ENCODE results near the gene EFHC1. TPM values are rescaled to one million over a fixed set of nuclear protein-coding genes. Genes with fewer than 3 reads are reported as not detected.
A peak's percentile ranks its signal among the peaks of the same experiment; 100 is the strongest.

EFHC1 gene
- total RNA-seq, 1 experiment from 2014 or later = 13.2 TPM

GRCh38 chr6:52554684-52555280 lies 134.6 kb downstream of the EFHC1 start:
- H2BK12ac ChIP-seq (ENCODE audit: insufficient read length, low read depth, low read length) = no peak overlapping the region
- DNase-seq = no peak
- H3K27me3 ChIP-seq (ENCODE audit: insufficient read depth, low read length) = no peaks in the 10 kb centered on the region
- H4K5ac ChIP-seq (ENCODE audit: insufficient read length, low read depth, low read length) = no peak overlapping the region
- no peak overlapping the region for H2BK5ac ChIP-seq (ENCODE audit: insufficient read length, low read length)
- no peaks in the 10 kb centered on the region for H3K27me3 Mint-ChIP-seq (ENCODE audit: low read depth)
- no peak overlapping the region for H3K4ac ChIP-seq (ENCODE audit: low read depth, low read length)
- no CpG with 5 or more reads among the region's 6 CpGs for WGBS (ENCODE audit: extremely low coverage, insufficient read length, low lambda C conversion rate)
- no peak overlapping the region for H3K56ac ChIP-seq (ENCODE audit: insufficient read length, low read depth, low read length)
- no peaks in the 10 kb centered on the region; the same call in 1 of the 2 replicates for H3K79me2 ChIP-seq (ENCODE audit: insufficient read depth, low read length)
- no peaks in the 10 kb centered on the region for H4K20me1 ChIP-seq (ENCODE audit: control insufficient read depth, insufficient read depth, insufficient read length)
- no peak for TF ChIP-seq CTCF (conservative IDR thresholded peaks at IDR 0.05)
- no peaks in the 10 kb centered on the region for H3K36me3 Mint-ChIP-seq (ENCODE audit: insufficient read depth in 1 of 3, low read depth in 3 of 3)
- no peak overlapping the region for H3T11ph ChIP-seq (ENCODE audit: low read length)
- H3K23ac ChIP-seq (ENCODE audit: insufficient read length, low read depth, low read length) = no peak overlapping the region
- no peak overlapping the region for H4K91ac ChIP-seq (ENCODE audit: insufficient read length, low read depth, low read length)
- H3K23me2 ChIP-seq (ENCODE audit: insufficient read length, low read depth, low read length, poor library complexity, severe bottlenecking) = no peaks in the 10 kb centered on the region
- peak overlapping the region in 1 of 3 experiments; percentile 67; a peak in 1 of 7 replicates for H3K27ac Mint-ChIP-seq
- no peak overlapping the region for H3K27ac ChIP-seq (ENCODE audit: insufficient read length, low read depth, low read length)
- peaks cover 58 to 66% of the 10 kb centered on the region in 2 experiments for H3K4me1 Mint-ChIP-seq
- no peak overlapping the region for H2BK20ac ChIP-seq (ENCODE audit: low read depth, low read length, poor library complexity, severe bottlenecking)
- peaks cover 10% of the 10 kb centered on the region; the same call in 1 of the 2 replicates for H3K4me1 ChIP-seq (ENCODE audit: insufficient read depth, low read length)
- no peaks in the 10 kb centered on the region for H3K9me3 Mint-ChIP-seq
- H3K79me1 ChIP-seq (ENCODE audit: insufficient read depth, low read depth, low read length, poor library complexity, severe bottlenecking) = no peaks in the 10 kb centered on the region
- no peak overlapping the region for H3K14ac ChIP-seq (ENCODE audit: insufficient read depth, low read length)
- H2AFZ ChIP-seq (ENCODE audit: low read length) = no peak overlapping the region
- no peak overlapping the region for H2BK15ac ChIP-seq (ENCODE audit: low read depth, low read length)
- no peak overlapping the region for H3K18ac ChIP-seq (ENCODE audit: insufficient read length, low read depth, low read length)
- no peak overlapping the region for H3K9ac ChIP-seq (ENCODE audit: extremely low read depth, insufficient read length, low read length)
- H3K4me2 ChIP-seq (ENCODE audit: insufficient read depth, insufficient read length, low read length) = no peak overlapping the region
- no peak overlapping the region for H2BK120ac ChIP-seq (ENCODE audit: low read depth, low read length, poor library complexity, severe bottlenecking)
- H3K4me3 Mint-ChIP-seq = no peak overlapping the region
- H2AK5ac ChIP-seq (ENCODE audit: insufficient read length, low read length) = no peak overlapping the region
- no peaks in the 10 kb centered on the region for H3K9me3 ChIP-seq (ENCODE audit: control insufficient read depth, low read depth, low read length)
- H4K8ac ChIP-seq (replicated peaks; ENCODE audit: insufficient read length, low read depth, low read length) = no peak overlapping the region

Data from H9 (cell line).